Measurements from ENCODE around the gene SBK3. TPM values are rescaled to one million over a fixed set of nuclear protein-coding genes. Genes with fewer than 3 reads are reported as not detected.
"Not testable (repeated sequence)": the region's sequence is repeated elsewhere in the genome, so short reads cannot be mapped to it uniquely, and the experiment has no call there.

SBK3 gene
- total RNA-seq, 4 donors from 2014 or later, result 0.22 to 1.0 TPM; not detected in 2

- WGBS, 2 donors, result 81 to 96% methylated on average over 5 to 14 of the region's 22 CpGs
Observed at GRCh38 chr19:55535965-55536350, 9.4 kb downstream of the SBK3 start.

GRCh38 chr19:55535173-55535964 is 10.0 kb downstream of the SBK3 start:
- no peak for TF ChIP-seq CTCF (IDR thresholded peaks at IDR 0.05)
- no peak for TF ChIP-seq POLR2A (IDR thresholded peaks at IDR 0.05)
- H3K9me3 ChIP-seq, result no peaks in the 10 kb centered on the region
- WGBS, 2 donors, result 51 to 67% methylated on average over 6 to 8 of the region's 12 CpGs

More at GRCh38 chr19:55535965-55536350, 9.4 kb downstream of the SBK3 start:
- TF ChIP-seq CTCF (IDR thresholded peaks at IDR 0.05) (no peak), POLR2A (IDR thresholded peaks at IDR 0.05) (no peak)
- intact Hi-C loops (cut with DNase I), result no loop called here
- DNase-seq, result no peak
- H3K36me3 ChIP-seq, result no peaks in the 10 kb centered on the region
- H3K9me3 ChIP-seq, result no peaks in the 10 kb centered on the region
- no peak overlapping the region for H3K4me3 ChIP-seq
- H3K27me3 ChIP-seq, result peaks cover 0 to 13% (median 0%) of the 10 kb centered on the region in 4 donors
- H3K27ac ChIP-seq, result no peak overlapping the region
- H3K4me1 ChIP-seq, result no peaks in the 10 kb centered on the region

GRCh38 chr19:55534280-55534679 is 11.1 kb downstream of the SBK3 start:
- intact Hi-C loops (cut with DNase I); H3K4me3 ChIP-seq; H3K4me1 ChIP-seq; H3K36me3 ChIP-seq; H3K9me3 ChIP-seq; DNase-seq; H3K27ac ChIP-seq: not testable (repeated sequence)
- H3K27me3 ChIP-seq, result peaks cover 0 to 20% (median 0%) of the 10 kb centered on the region in 4 donors
- 75 to 90% methylated on average over 5 to 7 of the region's 7 CpGs for WGBS, 2 donors

More at GRCh38 chr19:55535173-55535964, 10.0 kb downstream of the SBK3 start:
- intact Hi-C loops (cut with DNase I), result no loop called here
- no peak for DNase-seq
- Histone ChIP-seq H3K4me3 (no peak overlapping the region), H3K4me1 (no peaks in the 10 kb centered on the region), H3K27me3 (peaks cover 0 to 11% (median 0%) of the 10 kb centered on the region in 4 donors), H3K36me3 (no peaks in the 10 kb centered on the region), H3K27ac (no peak overlapping the region)

- WGBS, 2 donors, result 86 to 88% methylated on average over 16 of the region's 26 CpGs
- Histone ChIP-seq H3K27me3 (peaks cover 0 to 31% (median 0%) of the 10 kb centered on the region in 4 donors), H3K4me3 (no peak overlapping the region), H3K27ac (no peak overlapping the region), H3K4me1 (peaks cover 3 to 8% (median 6%) of the 10 kb centered on the region in 3 donors), H3K36me3 (no peaks in the 10 kb centered on the region), H3K9me3 (no peaks in the 10 kb centered on the region)
- intact Hi-C loops (cut with DNase I), result no loop called here
- no peak for DNase-seq
- no peak for TF ChIP-seq CTCF (IDR thresholded peaks at IDR 0.05)
- TF ChIP-seq POLR2A (IDR thresholded peaks at IDR 0.05), result no peak
Observed at GRCh38 chr19:55530996-55531395, 14.3 kb downstream of the SBK3 start.

GRCh38 chr19:55529636-55530234 is 15.6 kb downstream of the SBK3 start:
- no peak for TF ChIP-seq CTCF (IDR thresholded peaks at IDR 0.05)
- no peak for TF ChIP-seq POLR2A (IDR thresholded peaks at IDR 0.05)
- intact Hi-C loops (cut with DNase I), result no loop called here
- Histone ChIP-seq H3K9me3 (no peaks in the 10 kb centered on the region), H3K36me3 (no peaks in the 10 kb centered on the region), H3K27ac (no peak overlapping the region), H3K4me1 (peaks cover 3 to 14% (median 8%) of the 10 kb centered on the region in 3 donors), H3K4me3 (no peak overlapping the region), H3K27me3 (peaks cover 0 to 44% (median 0%) of the 10 kb centered on the region in 4 donors)
- WGBS, 2 donors, result 89 to 90% methylated on average over 20 to 24 of the region's 56 CpGs
- no peak for DNase-seq

Measured in esophagus squamous epithelium (tissue), 5 donors.